GM12864 (cell line): ENCODE measurements around the gene PSMD2.

Source experiments
- DNase-seq: peaks from one replicate; pipeline ENCODE4 v3.0.0-alpha.2; 2011; ENCODE audit warnings: low read depth
- H3K4me3 ChIP-seq: 2 replicates; pipeline ENCODE4 v1.5.1; 2011; ENCODE audit warnings: mild to moderate bottlenecking, low read depth, low read length, control low read depth
- CTCF ChIP-seq: IDR thresholded peaks from 2 replicates; pipeline ENCODE4 v1.5.1; 2011; ENCODE audit warnings: low read depth, mild to moderate bottlenecking, moderate library complexity, low read length, control low read depth, inconsistent platforms; ENCODE audit errors: missing control alignments

The PSMD2 gene

GRCh38 chr3:184348057-184348382 is 49.0 kb downstream of the PSMD2 start:
- no peak for DNase-seq
- no peak for TF ChIP-seq CTCF
- H3K4me3 ChIP-seq: no peak overlapping the region

GRCh38 chr3:184349563-184350470 is 50.8 kb downstream of the PSMD2 start:
- TF ChIP-seq CTCF: no peak
- DNase-seq: no peak
- H3K4me3 ChIP-seq: no peak overlapping the region

- no peak for TF ChIP-seq CTCF
- DNase-seq: no peak
- no peak overlapping the region for H3K4me3 ChIP-seq
Observed at GRCh38 chr3:184350618-184351017, 51.6 kb downstream of the PSMD2 start.

- no peak for DNase-seq
- no peak overlapping the region for H3K4me3 ChIP-seq
- TF ChIP-seq CTCF: no peak
Observed at GRCh38 chr3:184351511-184352148, 52.6 kb downstream of the PSMD2 start.

- TF ChIP-seq CTCF: no peak
- no peak for DNase-seq
- H3K4me3 ChIP-seq: no peak overlapping the region
Observed at GRCh38 chr3:184352149-184352785, 53.2 kb downstream of the PSMD2 start.

GRCh38 chr3:184352897-184353545 is 54.0 kb downstream of the PSMD2 start:
- H3K4me3 ChIP-seq: no peak overlapping the region
- no peak for DNase-seq
- no peak for TF ChIP-seq CTCF
